SJCRH30 (cell line): ENCODE measurements around the gene EARS2. TPM values are rescaled to one million over a fixed set of nuclear protein-coding genes. Genes with fewer than 3 reads are reported as not detected.
"Not testable (repeated sequence)": the region's sequence is repeated elsewhere in the genome, so short reads cannot be mapped to it uniquely, and the experiment has no call there.

Experiments
- DNase-seq, 2 experiments: peaks; one replicate each; pipeline ENCODE4 v3.0.0-alpha.2; 2015 to 2020
- H3K27ac ChIP-seq: fragments of 250-450 bp; sonication (Bioruptor Pico); 2 replicates; pipeline ENCODE4 v1.5.1; 2020; ENCODE audit warnings: mild to moderate bottlenecking, moderate library complexity
- H3K27me3 ChIP-seq: fragments of 250-450 bp; sonication (Bioruptor Pico); 2 replicates; pipeline ENCODE4 v1.5.1; 2020; ENCODE audit warnings: mild to moderate bottlenecking, moderate library complexity
- H3K36me3 ChIP-seq: fragments of 250-450 bp; sonication (Bioruptor Pico); 2 replicates; pipeline ENCODE4 v1.5.1; 2020; ENCODE audit warnings: mild to moderate bottlenecking, moderate library complexity
- H3K4me1 ChIP-seq: fragments of 250-450 bp; sonication (Bioruptor Pico); 2 replicates; pipeline ENCODE4 v1.5.1; 2020; ENCODE audit warnings: mild to moderate bottlenecking, moderate library complexity
- H3K4me3 ChIP-seq: fragments of 250-450 bp; sonication (Bioruptor Pico); 2 replicates; pipeline ENCODE4 v1.5.1; 2020; ENCODE audit warnings: mild to moderate bottlenecking, moderate library complexity
- H3K9me3 ChIP-seq: fragments of 250-450 bp; sonication (Bioruptor Pico); replicated peaks from 2 replicates; pipeline ENCODE4 v1.5.1; 2020; ENCODE audit warnings: mild to moderate bottlenecking, moderate library complexity
- total RNA-seq: library from RNA; depleted of rRNA; stranded (reverse); fragments of >200 nt; shearing (Covaris generic); gene quantifications from 2 replicates; pipeline ENCODE4 v1.2.3, GENCODE V29; 2014

Gene EARS2
- total RNA-seq, 1 experiment from 2014 or later: 25.9 TPM

GRCh38 chr16:23554536-23554935, 2.6 kb downstream of the EARS2 start:
- H3K27ac ChIP-seq: no peak overlapping the region
- H3K9me3 ChIP-seq: no peaks in the 10 kb centered on the region
- H3K4me1 ChIP-seq: no peaks in the 10 kb centered on the region
- DNase-seq: no peak
- no peak overlapping the region for H3K4me3 ChIP-seq
- no peaks in the 10 kb centered on the region for H3K27me3 ChIP-seq
- H3K36me3 ChIP-seq: peaks cover 28% of the 10 kb centered on the region

DNA sequence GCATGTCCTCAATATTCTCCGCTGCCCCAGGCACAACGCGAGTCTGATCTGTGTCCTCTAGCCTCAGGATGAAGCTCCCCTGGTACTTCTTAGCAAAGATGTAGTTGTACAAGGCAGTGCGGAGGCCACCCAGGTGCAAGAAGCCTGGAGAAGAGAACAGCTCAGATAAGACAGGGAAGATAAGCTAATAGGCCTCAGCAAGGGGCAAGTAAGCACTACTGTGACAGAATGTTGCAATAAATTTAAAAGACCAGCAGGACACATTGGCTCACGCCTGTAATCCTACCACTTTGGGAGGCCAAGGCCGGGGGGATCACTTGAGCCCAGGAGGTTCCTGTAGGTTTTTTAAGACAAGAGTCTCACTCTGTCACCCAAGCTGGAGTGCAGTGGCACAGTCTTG, 5.0 kb downstream of the EARS2 start:
- no peaks in the 10 kb centered on the region for H3K27me3 ChIP-seq
- DNase-seq: no peak
- H3K27ac ChIP-seq: no peak overlapping the region
- no peaks in the 10 kb centered on the region for H3K4me1 ChIP-seq
- no peaks in the 10 kb centered on the region for H3K9me3 ChIP-seq
- H3K36me3 ChIP-seq: peaks cover 21% of the 10 kb centered on the region
- no peak overlapping the region for H3K4me3 ChIP-seq

GRCh38 chr16:23549938-23550337, 7.2 kb downstream of the EARS2 start:
- Histone ChIP-seq H3K27ac (no peak overlapping the region), H3K4me1 (no peaks in the 10 kb centered on the region), H3K9me3 (no peaks in the 10 kb centered on the region), H3K36me3 (peaks cover 32% of the 10 kb centered on the region), H3K4me3 (no peak overlapping the region), H3K27me3 (no peaks in the 10 kb centered on the region)
- DNase-seq: no peak

- H3K4me1 ChIP-seq: no peaks in the 10 kb centered on the region
- H3K9me3 ChIP-seq: no peaks in the 10 kb centered on the region
- H3K27me3 ChIP-seq: no peaks in the 10 kb centered on the region
- H3K27ac ChIP-seq: no peak overlapping the region
- DNase-seq: no peak
- H3K4me3 ChIP-seq: no peak overlapping the region
- H3K36me3 ChIP-seq: peaks cover 25% of the 10 kb centered on the region
Observed at GRCh38 chr16:23544436-23544835, 12.7 kb downstream of the EARS2 start.

GRCh38 chr16:23540817-23541178, 16.4 kb downstream of the EARS2 start:
- H3K36me3 ChIP-seq: peaks cover 28% of the 10 kb centered on the region
- H3K4me1 ChIP-seq: not testable (repeated sequence)

GRCh38 chr16:23539984-23540816, 16.9 kb downstream of the EARS2 start:
- Histone ChIP-seq H3K9me3 (no peaks in the 10 kb centered on the region), H3K27me3 (no peaks in the 10 kb centered on the region), H3K4me1 (no peaks in the 10 kb centered on the region), H3K36me3 (peaks cover 30% of the 10 kb centered on the region), H3K4me3 (no peak overlapping the region), H3K27ac (no peak overlapping the region)
- no peak for DNase-seq

More at GRCh38 chr16:23540817-23541178, 16.4 kb downstream of the EARS2 start:
- not testable (repeated sequence) for H3K27me3 ChIP-seq, DNase-seq, H3K4me3 ChIP-seq, H3K9me3 ChIP-seq, H3K27ac ChIP-seq

DNA sequence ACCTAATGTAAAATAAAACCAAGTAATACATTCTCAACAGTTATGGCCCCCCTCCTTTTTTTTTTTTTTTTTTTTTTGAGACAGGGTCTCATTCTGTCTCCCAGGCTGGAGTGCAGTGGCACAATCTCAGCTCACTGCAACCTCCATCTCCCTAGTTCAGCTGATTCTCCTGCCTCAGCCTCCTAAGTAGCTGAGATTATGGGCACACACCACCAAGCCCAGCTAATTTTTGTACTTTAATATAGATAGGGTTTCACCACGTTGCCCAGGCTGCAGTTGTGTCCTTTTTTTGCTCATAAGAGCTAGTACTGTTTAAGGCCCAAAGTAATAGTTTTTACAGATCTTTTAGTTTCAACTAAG, 18.3 kb downstream of the EARS2 start:
- DNase-seq: no peak
- H3K36me3 ChIP-seq: peaks cover 37% of the 10 kb centered on the region
- no peaks in the 10 kb centered on the region for H3K27me3 ChIP-seq
- H3K4me1 ChIP-seq: no peaks in the 10 kb centered on the region
- H3K4me3 ChIP-seq: no peak overlapping the region
- no peak overlapping the region for H3K27ac ChIP-seq
- H3K9me3 ChIP-seq: no peaks in the 10 kb centered on the region

DNA sequence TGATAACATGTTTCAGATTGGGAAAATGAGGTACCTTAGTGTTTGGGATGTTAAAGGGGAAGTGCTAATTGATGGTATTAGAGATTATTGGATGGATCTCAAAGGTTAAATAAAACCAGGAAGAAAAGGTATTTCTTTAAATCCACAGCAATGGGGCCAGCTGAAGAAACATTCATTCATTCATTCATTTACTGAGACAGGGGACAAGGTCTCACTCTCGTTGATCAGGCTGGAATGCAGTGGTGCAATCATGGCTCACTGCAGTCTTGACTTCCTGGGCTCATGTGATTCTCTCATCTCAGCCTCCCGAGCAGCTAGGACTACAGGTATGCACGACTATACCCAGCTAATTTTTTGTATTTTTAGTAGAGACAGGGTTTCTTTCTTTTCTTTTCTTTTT, 19.8 kb downstream of the EARS2 start:
- Histone ChIP-seq H3K9me3 (no peaks in the 10 kb centered on the region), H3K4me1 (no peaks in the 10 kb centered on the region), H3K36me3 (peaks cover 43% of the 10 kb centered on the region), H3K27ac (no peak overlapping the region), H3K27me3 (no peaks in the 10 kb centered on the region), H3K4me3 (no peak overlapping the region)
- no peak for DNase-seq

DNA sequence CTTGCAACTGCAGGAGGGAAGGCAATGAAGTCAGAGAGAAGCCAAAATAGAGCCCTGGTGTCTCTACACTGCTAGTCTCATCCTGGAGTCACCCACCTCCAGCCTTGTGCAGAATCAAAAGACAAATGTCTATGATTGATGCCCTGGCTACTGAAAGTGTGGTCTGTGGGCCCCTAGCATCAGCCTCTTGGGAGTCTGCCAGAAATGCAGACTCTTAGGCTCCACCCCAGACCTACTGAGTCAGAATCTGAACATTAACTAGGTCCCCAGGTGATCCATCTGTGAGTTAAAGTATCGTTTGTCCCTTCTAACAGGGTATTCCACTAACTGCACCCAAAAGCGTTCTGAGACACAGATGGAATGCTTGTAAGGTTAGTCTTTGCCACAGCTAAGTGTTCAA, 21.2 kb downstream of the EARS2 start:
- no peaks in the 10 kb centered on the region for H3K4me1 ChIP-seq
- H3K36me3 ChIP-seq: peaks cover 47% of the 10 kb centered on the region
- H3K27ac ChIP-seq: no peak overlapping the region
- no peak overlapping the region for H3K4me3 ChIP-seq
- no peaks in the 10 kb centered on the region for H3K27me3 ChIP-seq
- no peak for DNase-seq
- H3K9me3 ChIP-seq: no peaks in the 10 kb centered on the region

DNA sequence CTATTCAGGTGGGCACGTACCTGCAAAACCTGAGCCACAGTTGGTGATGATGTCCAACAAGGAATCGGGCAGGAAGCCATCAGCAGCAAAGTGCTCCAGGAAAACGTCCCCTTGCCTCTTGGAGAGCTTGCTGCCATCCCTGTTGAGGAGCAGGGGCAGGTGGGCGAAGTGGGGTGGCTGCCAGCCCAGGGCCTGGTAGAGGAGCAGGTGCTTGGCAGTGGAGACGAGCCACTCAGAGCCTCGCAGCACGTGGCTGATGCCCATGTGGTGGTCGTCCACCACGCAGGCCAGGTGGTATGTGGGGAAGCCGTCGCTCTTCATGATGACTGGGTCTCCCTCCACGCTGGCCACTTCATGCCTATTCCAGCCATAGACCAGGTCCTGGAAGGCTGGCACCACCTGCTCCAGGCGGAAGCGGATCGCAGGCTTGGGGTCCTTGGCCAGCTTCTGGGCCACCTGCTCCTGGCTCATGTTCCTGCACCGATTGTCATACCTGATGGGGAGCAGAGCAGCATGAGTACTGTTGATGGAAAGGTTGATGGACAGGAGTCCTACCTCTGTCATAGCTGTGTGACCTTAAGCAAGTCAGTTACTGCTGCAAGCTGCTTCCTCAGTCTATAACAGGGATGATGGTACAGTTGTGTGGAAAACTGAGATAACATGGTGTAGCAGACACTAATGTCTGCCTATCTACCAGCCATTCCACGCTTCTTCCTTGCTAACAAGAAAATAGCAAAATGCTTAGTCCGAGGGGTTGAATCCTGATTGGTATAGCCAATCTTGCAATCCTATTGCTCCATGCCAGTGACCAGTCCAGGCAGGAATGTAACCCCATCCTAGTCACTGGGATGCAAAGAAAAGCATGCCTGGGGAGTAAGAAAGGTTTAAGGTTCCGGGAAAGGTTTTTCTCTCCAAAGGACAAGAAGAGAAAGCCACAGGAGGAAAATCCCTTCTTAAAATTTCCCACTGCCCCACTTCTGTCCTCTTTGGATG, 22.0 kb downstream of the EARS2 start:
- Histone ChIP-seq H3K4me1 (no peaks in the 10 kb centered on the region), H3K9me3 (no peaks in the 10 kb centered on the region), H3K4me3 (no peak overlapping the region), H3K27ac (no peak overlapping the region), H3K27me3 (no peaks in the 10 kb centered on the region), H3K36me3 (peaks cover 40% of the 10 kb centered on the region)
- DNase-seq: peak in 1 of 2 experiments; percentile 8

DNA sequence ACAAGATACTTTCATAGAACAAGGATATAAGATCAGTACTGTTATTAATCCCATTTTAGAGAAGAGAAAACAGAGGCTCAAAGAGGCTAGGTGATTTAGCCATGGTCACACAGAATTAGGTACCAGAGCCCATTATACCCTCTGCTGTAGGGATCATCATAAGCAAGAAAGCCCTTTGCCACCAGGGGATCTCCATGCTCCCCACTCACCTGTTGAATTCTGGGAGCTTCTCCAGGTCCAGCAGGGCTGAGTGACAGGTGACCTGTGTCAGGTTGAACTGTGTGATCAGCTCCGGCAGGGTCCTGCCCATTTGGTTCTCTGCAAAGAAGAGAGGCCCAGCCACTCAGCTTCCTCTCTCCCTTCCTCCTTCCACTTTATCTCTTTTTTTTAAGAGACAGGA, 24.7 kb downstream of the EARS2 start:
- Histone ChIP-seq H3K9me3 (no peaks in the 10 kb centered on the region), H3K27ac (no peak overlapping the region), H3K4me1 (no peaks in the 10 kb centered on the region), H3K4me3 (no peak overlapping the region), H3K27me3 (no peaks in the 10 kb centered on the region), H3K36me3 (peaks cover 27% of the 10 kb centered on the region)
- no peak for DNase-seq

GRCh38 chr16:23530062-23530461, 27.1 kb downstream of the EARS2 start:
- no peak for DNase-seq
- H3K27me3 ChIP-seq: no peaks in the 10 kb centered on the region
- H3K4me1 ChIP-seq: no peaks in the 10 kb centered on the region
- no peaks in the 10 kb centered on the region for H3K9me3 ChIP-seq
- no peak overlapping the region for H3K27ac ChIP-seq
- H3K4me3 ChIP-seq: no peak overlapping the region
- H3K36me3 ChIP-seq: peaks cover 32% of the 10 kb centered on the region

- Histone ChIP-seq H3K4me1 (no peaks in the 10 kb centered on the region), H3K27me3 (no peaks in the 10 kb centered on the region), H3K27ac (no peak overlapping the region), H3K36me3 (peaks cover 28% of the 10 kb centered on the region), H3K9me3 (no peaks in the 10 kb centered on the region), H3K4me3 (no peak overlapping the region)
- no peak for DNase-seq
Observed at GRCh38 chr16:23528644-23529310, 28.4 kb downstream of the EARS2 start.

GRCh38 chr16:23527961-23528643, 29.0 kb downstream of the EARS2 start:
- DNase-seq: no peak
- no peaks in the 10 kb centered on the region for H3K4me1 ChIP-seq
- H3K27ac ChIP-seq: no peak overlapping the region
- no peak overlapping the region for H3K4me3 ChIP-seq
- no peaks in the 10 kb centered on the region for H3K27me3 ChIP-seq
- no peaks in the 10 kb centered on the region for H3K9me3 ChIP-seq
- H3K36me3 ChIP-seq: peaks cover 28% of the 10 kb centered on the region
